LNCAP (cell line): ENCODE measurements around the gene HELB.

Experiments
- TF ChIP-seq, protein P1 (sequence below): fragments of 450-650 bp; IDR thresholded peaks from 2 replicates; pipeline ENCODE4 v1.5.1; 2017; ENCODE audit warnings: mild to moderate bottlenecking

The HELB gene

DNA sequence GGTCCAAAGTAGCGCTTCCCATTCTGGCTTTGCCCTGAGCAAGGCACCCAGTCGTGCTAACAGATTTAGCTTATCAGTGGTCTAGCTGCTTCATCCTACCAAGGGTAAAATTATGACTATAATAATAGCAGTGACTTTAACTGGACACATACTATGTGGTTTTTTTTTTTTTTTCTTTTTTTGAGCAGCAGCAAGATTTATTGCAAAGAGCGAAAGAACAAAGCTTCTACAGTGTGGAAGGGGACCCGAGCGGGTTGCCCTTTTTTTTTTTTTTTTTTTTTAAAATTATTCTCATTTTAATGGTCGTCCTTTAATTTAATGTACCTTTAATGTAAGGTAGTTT, 505 bp downstream of the HELB start:
- TF ChIP-seq, protein P1, sequence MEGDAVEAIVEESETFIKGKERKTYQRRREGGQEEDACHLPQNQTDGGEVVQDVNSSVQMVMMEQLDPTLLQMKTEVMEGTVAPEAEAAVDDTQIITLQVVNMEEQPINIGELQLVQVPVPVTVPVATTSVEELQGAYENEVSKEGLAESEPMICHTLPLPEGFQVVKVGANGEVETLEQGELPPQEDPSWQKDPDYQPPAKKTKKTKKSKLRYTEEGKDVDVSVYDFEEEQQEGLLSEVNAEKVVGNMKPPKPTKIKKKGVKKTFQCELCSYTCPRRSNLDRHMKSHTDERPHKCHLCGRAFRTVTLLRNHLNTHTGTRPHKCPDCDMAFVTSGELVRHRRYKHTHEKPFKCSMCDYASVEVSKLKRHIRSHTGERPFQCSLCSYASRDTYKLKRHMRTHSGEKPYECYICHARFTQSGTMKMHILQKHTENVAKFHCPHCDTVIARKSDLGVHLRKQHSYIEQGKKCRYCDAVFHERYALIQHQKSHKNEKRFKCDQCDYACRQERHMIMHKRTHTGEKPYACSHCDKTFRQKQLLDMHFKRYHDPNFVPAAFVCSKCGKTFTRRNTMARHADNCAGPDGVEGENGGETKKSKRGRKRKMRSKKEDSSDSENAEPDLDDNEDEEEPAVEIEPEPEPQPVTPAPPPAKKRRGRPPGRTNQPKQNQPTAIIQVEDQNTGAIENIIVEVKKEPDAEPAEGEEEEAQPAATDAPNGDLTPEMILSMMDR = no peak

GRCh38 chr12:66304296-66304900, 2.1 kb downstream of the HELB start:
- TF ChIP-seq, protein P1 = no peak

DNA sequence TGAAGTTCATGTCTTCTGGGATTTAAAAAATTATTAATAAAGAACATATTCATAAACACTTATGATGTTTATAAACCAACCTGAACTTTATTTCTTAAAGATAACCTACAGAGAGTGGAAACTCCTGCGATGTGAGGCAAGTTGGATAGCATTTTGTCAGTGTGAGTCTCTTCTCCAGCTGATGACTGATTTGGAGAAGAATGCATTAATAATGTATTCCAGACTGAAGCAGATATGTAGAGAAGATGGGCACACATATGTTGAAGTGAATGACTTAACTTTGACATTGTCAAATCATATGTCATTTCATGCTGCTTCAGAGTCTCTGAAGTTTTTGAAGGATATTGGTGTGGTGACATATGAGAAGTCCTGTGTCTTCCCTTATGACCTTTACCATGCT, 7.3 kb downstream of the HELB start:
- TF ChIP-seq, protein P1 = no peak

GRCh38 chr12:66312189-66312588, 9.9 kb downstream of the HELB start:
- TF ChIP-seq, protein P1 = no peak

DNA sequence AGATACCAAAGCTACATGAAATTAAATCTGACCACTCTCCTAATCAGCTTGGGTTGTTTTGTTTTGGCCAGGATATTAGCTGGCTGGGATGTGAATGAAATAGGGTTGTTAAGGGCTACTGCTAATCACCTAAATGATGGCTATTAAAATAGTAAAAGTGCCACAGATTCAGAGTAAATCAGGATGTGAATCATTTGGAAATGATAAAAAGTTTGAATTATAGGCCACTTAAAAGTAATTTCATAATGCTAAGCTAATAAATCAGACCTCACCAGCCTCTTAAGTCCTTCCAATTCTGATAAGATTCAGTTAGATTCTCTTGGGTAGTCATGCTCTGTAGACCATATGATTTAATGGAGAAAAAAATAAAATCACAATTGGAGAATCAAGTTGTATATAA, 12.0 kb downstream of the HELB start:
- TF ChIP-seq, protein P1 = no peak

DNA sequence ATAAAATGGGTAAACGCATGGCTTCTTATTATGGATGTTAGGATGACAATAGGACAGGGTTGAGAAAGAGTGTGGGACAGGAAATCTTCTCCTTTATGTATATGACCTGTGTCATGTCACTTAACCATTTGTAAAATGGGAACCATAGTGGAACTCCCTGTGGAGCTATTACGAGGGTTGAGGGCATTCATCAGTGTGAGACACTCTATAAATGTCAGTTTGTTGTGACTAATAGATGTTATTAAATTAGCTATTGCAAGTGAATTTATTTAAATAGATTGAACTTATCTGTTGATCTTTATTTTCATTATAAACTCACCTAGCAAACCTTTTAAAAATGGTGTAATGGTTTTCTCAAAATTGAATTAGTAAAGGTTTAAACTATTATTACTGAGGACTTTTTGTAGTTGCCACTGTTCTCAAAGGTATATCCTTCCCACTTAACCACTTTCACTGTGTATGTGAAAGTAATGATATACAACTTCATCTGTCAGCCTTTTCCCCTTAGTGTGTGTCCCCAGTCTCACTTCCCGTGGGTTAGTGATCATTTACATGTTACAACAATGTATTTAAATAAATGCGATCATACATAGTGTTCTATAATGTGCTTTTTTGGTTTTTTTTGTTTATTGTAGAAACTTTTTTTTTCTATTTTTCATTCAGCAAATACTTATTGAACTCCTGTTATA, 17.1 kb downstream of the HELB start:
- TF ChIP-seq, protein P1 = no peak

DNA sequence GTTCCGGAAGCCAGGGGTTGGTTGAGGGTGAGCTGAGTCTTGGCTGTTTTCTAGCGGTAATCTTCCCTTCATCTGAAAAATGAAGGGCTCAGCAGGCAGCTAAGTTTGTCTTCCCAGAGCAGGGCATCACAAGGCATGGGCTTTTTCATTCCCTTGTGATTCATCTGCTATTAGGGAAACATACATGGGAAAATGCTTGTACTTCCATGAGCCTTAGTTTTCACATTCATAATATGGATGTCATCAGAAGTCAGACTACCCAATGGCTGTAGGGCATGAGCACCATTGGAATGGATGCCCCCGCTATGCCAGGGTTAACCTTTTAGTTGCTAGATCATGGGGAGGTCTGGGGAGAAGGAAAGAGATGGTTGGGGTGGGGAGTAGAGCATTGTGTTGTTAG, 18.7 kb downstream of the HELB start:
- TF ChIP-seq, protein P1 = no peak

GRCh38 chr12:66321435-66321834, 19.1 kb downstream of the HELB start:
- TF ChIP-seq, protein P1 = no peak
